ENCODE data around the gene SHD. TPM values are rescaled to one million over a fixed set of nuclear protein-coding genes. Genes with fewer than 3 reads are reported as not detected.
"Not testable (repeated sequence)": the region's sequence is repeated elsewhere in the genome, so short reads cannot be mapped to it uniquely, and the experiment has no call there.

Gene SHD
- total RNA-seq, 2 experiments from 2014 or later: not detected

GRCh38 chr19:4241824-4242430 is 37.1 kb upstream of the SHD start:
- H3K36me3 Mint-ChIP-seq (ENCODE audit: low read depth): no peaks in the 10 kb centered on the region
- no peak overlapping the region for H3K4me3 Mint-ChIP-seq
- no peak overlapping the region for H3K27ac Mint-ChIP-seq
- no peak for ATAC-seq
- CTCF ChIA-PET: interaction anchor here (1.2 to 1.4 kb wide), 3 partner anchors 10 to 25 kb away, joined by 4 to 7 read pairs (median 5); no protein-coding TSS in a partner anchor
- intact Hi-C loops (cut with DNase I, micrococcal nuclease): no loop called here
- no peaks in the 10 kb centered on the region for H3K27me3 Mint-ChIP-seq
- POLR2A ChIA-PET: interaction anchor here (0.6 kb wide), 2 partner anchors 10 to 22 kb away, joined by 3 read pairs; no protein-coding TSS in a partner anchor
- peaks cover 4% of the 10 kb centered on the region for H3K4me1 Mint-ChIP-seq
- H3K9me3 Mint-ChIP-seq (ENCODE audit: low read depth): peaks cover 4% of the 10 kb centered on the region
- DNase-seq: no peak

DNA sequence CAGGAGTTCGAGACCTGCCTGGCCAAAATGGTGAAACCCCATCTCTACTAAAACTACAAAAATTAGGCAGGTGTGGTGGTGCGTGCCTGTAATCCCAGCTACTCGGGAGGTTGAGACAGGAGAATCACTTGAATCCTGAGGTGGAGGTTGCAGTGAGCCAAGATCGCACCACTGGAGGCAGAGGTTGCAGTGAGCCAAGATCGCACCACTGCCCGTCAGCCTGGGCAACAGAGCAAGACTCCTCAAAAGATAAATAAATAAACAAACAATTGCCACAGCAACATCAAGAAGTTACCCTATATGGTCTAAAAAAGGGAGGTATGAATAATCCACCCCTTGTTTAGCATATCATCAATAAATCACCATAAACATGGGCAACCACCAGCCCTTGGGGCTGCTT is 33.1 kb upstream of the SHD start:
- POLR2A ChIA-PET: interaction anchor here (0.7 kb wide), 1 partner anchor 742 kb away, joined by 7 read pairs; no protein-coding TSS in a partner anchor
- CTCF ChIA-PET; DNase-seq; H3K27me3 Mint-ChIP-seq; ATAC-seq; H3K4me1 Mint-ChIP-seq; H3K9me3 Mint-ChIP-seq (ENCODE audit: low read depth): not testable (repeated sequence)
- peaks cover 20% of the 10 kb centered on the region for H3K36me3 Mint-ChIP-seq (ENCODE audit: low read depth)
- intact Hi-C loops (cut with DNase I, micrococcal nuclease): loop anchor here (2.0 to 5.0 kb wide), 6 partner anchors 17 to 1659 kb away; partner anchors contain the start of genes APBA3 (in 1 of the 2), EBI3 (in 1 of the 2), FZR1 (in 1 of the 2) and MFSD12 (in 1 of the 2)
- H3K4me3 Mint-ChIP-seq: peak overlapping the region; percentile 84
- H3K27ac Mint-ChIP-seq: peak overlapping the region; percentile 100

DNA sequence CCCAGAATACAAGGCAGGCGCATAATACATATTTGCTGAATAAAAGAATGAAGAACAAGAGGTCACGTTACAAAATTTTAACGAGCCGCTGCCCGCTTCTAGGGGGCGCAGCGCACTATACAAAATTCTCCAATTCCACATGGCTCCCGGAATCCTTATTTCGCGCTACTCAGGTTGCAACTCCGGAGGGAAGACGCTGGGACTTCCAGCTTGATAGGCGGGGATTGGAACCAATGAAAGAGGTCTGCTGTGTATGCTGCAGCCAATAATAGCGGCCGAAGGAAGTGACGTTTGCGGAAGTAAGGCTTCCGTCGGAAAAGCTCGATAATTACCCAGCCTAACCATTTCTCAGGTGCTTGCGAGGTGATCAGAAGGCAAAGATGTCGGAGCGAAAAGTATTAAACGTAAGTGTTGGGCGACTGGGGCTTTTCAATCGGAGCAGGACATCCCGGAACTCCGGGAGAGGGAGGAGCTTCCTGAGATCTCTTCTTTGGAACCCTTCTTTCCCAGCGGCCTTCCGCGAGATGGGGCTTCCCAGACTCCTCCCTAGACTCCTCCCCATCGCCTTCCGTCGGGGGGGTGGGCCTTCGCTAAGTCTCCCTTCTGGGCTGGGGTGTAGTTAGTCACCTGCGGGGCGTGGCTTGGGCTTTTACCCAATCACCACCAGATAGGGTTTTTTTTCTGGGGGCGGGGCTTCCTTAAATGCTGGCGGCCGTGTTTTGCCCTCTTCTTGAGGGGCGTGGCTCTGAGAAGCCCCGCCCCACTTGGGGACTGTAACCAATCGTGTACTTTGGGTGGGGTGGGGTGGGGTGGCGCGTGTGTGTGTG is 32.1 kb upstream of the SHD start, which contains the start of gene YJU2:
Gene YJU2, plus strand, starts transcription at position 314 of the 827 bp plus-strand sequence. Its CDS starts 67 bp downstream, at position 381.
- peak; percentile 100 for DNase-seq
- CTCF ChIA-PET: interaction anchor here (0.6 to 1.3 kb wide), 8 partner anchors 17 to 484 kb away, joined by 3 to 10 read pairs (median 4); partner anchors contain the start of genes EBI3, MRPL54 and SH3GL1
- Mint-ChIP-seq H3K27me3 (no peaks in the 10 kb centered on the region), H3K9me3 (ENCODE audit: low read depth) (peaks cover 1% of the 10 kb centered on the region), H3K4me3 (peak within 1 kb of the TSS; percentile 84), H3K27ac (peak within 1 kb of the TSS; percentile 100), H3K4me1 (peaks cover 9% of the 10 kb centered on the region), H3K36me3 (ENCODE audit: low read depth) (peaks cover 31% of the 10 kb centered on the region)
- peak; percentile 97 for ATAC-seq
- POLR2A ChIA-PET: interaction anchor here (0.6 to 1.2 kb wide), 6 partner anchors 17 to 621 kb away, joined by 3 to 8 read pairs (median 4); partner anchors contain the start of genes CHAF1A, HDGFL2, MPND and PLIN3
- intact Hi-C loops (cut with DNase I, micrococcal nuclease): loop anchor here (1.0 to 5.0 kb wide), 22 partner anchors 18 to 1658 kb away; partner anchors contain the start of genes CHAF1A (in 2 of the 2), EBI3 (in 2 of the 2), MPND (in 2 of the 2) and MRPL54 (in 2 of the 2)

GRCh38 chr19:4256563-4256962 is 22.5 kb upstream of the SHD start:
- Mint-ChIP-seq H3K4me1 (no peaks in the 10 kb centered on the region), H3K4me3 (no peak overlapping the region), H3K36me3 (ENCODE audit: low read depth) (peaks cover 58% of the 10 kb centered on the region), H3K27ac (no peak overlapping the region), H3K27me3 (no peaks in the 10 kb centered on the region), H3K9me3 (ENCODE audit: low read depth) (peaks cover 1% of the 10 kb centered on the region)
- ChIA-PET POLR2A (interaction anchor here (0.6 kb wide), 2 partner anchors 19 to 160 kb away, joined by 3 to 6 read pairs; no protein-coding TSS in a partner anchor), CTCF (interaction anchor here (0.6 to 3.1 kb wide), 7 partner anchors 8 to 114 kb away, joined by 3 to 11 read pairs (median 3); no protein-coding TSS in a partner anchor)
- DNase-seq (peak; percentile 37), ATAC-seq (no peak)
- intact Hi-C loops (cut with DNase I, micrococcal nuclease): no loop called here

- POLR2A ChIA-PET: no interaction called here
- Mint-ChIP-seq H3K4me3 (no peak overlapping the region), H3K4me1 (no peaks in the 10 kb centered on the region), H3K27me3 (no peaks in the 10 kb centered on the region), H3K9me3 (ENCODE audit: low read depth) (peaks cover 1% of the 10 kb centered on the region), H3K27ac (no peak overlapping the region), H3K36me3 (ENCODE audit: low read depth) (peaks cover 55% of the 10 kb centered on the region)
- CTCF ChIA-PET: interaction anchor here (0.8 to 3.1 kb wide), 5 partner anchors 9 to 97 kb away, joined by 3 to 11 read pairs (median 3); no protein-coding TSS in a partner anchor
- intact Hi-C loops (cut with DNase I, micrococcal nuclease): no loop called here
- DNase-seq (no peak), ATAC-seq (no peak)
These were observed 22.0 kb upstream of the SHD start for GRCh38 chr19:4257025-4257424.

GRCh38 chr19:4258181-4258580 is 20.9 kb upstream of the SHD start:
- no peaks in the 10 kb centered on the region for H3K4me1 Mint-ChIP-seq
- H3K27ac Mint-ChIP-seq: no peak overlapping the region
- intact Hi-C loops (cut with DNase I, micrococcal nuclease): no loop called here
- CTCF ChIA-PET: no interaction called here
- no peak for DNase-seq
- no peak for ATAC-seq
- POLR2A ChIA-PET: interaction anchor here (0.6 kb wide), 1 partner anchor 74 kb away, joined by 3 read pairs; no protein-coding TSS in a partner anchor
- H3K4me3 Mint-ChIP-seq: no peak overlapping the region
- H3K9me3 Mint-ChIP-seq (ENCODE audit: low read depth): peaks cover 1% of the 10 kb centered on the region
- H3K36me3 Mint-ChIP-seq (ENCODE audit: low read depth): peaks cover 47% of the 10 kb centered on the region
- H3K27me3 Mint-ChIP-seq: no peaks in the 10 kb centered on the region

- no peak overlapping the region for H3K27ac Mint-ChIP-seq
These were observed 18.4 kb upstream of the SHD start for GRCh38 chr19:4260613-4261191.

DNA sequence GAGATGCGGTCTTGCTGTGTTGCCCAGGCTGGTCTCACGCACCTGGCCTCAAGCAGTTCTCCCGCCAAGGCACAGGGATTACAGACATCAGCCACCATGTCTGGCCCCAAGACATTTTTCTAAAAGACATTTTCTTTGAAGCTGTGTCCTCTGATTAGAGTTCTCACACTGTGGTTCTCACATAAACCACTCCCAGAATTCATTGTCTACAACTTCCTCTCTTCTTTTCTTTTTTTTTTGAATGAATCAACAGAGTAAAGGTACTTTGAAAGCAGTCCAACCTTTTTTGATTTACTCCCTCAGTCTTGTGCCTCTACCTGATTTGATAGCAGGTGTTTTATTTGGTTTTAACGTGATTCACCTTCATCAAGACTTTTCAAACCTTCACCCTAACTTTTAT is 14.3 kb upstream of the SHD start:
- no peak for ATAC-seq
- H3K4me3 Mint-ChIP-seq: no peak overlapping the region
- H3K36me3 Mint-ChIP-seq (ENCODE audit: low read depth): peaks cover 49% of the 10 kb centered on the region

More at GRCh38 chr19:4260613-4261191, 18.4 kb upstream of the SHD start:
- ATAC-seq (no peak), DNase-seq (no peak)
- Mint-ChIP-seq H3K4me1 (peaks cover 10% of the 10 kb centered on the region), H3K4me3 (no peak overlapping the region), H3K9me3 (ENCODE audit: low read depth) (peaks cover 1% of the 10 kb centered on the region), H3K27me3 (no peaks in the 10 kb centered on the region), H3K36me3 (ENCODE audit: low read depth) (peaks cover 47% of the 10 kb centered on the region)
- CTCF ChIA-PET: interaction anchor here (0.8 kb wide), 1 partner anchor 92 kb away, joined by 5 read pairs; no protein-coding TSS in a partner anchor
- POLR2A ChIA-PET: no interaction called here
- intact Hi-C loops (cut with DNase I, micrococcal nuclease): no loop called here

GRCh38 chr19:4266253-4267000 is 12.6 kb upstream of the SHD start:
- Mint-ChIP-seq H3K4me1 (peaks cover 14% of the 10 kb centered on the region), H3K27ac (no peak overlapping the region), H3K9me3 (ENCODE audit: low read depth) (no peaks in the 10 kb centered on the region), H3K36me3 (ENCODE audit: low read depth) (peaks cover 44% of the 10 kb centered on the region), H3K27me3 (no peaks in the 10 kb centered on the region), H3K4me3 (no peak overlapping the region)
- POLR2A ChIA-PET: interaction anchor here (0.5 to 1.5 kb wide), 6 partner anchors 32 to 134 kb away, joined by 3 to 13 read pairs (median 5); partner anchors contain the start of genes MPND and SH3GL1
- no peak for DNase-seq
- CTCF ChIA-PET: interaction anchor here (0.6 to 4.4 kb wide), 25 partner anchors 10 to 259 kb away, joined by 3 to 52 read pairs (median 4); partner anchors contain the start of genes CHAF1A, HDGFL2, MPND and YJU2
- ATAC-seq: no peak
- intact Hi-C loops (cut with DNase I, micrococcal nuclease): loop anchor here in 1 of 2 experiments (5.0 kb wide), 1 partner anchor 36 kb away; the partner anchor contains the start of genes FSD1 and TMIGD2

More for the DNA sequence above, 14.3 kb upstream of the SHD start:
- ChIA-PET CTCF (interaction anchor here (0.6 to 3.6 kb wide), 3 partner anchors 9 to 119 kb away, joined by 3 to 11 read pairs (median 4); no protein-coding TSS in a partner anchor), POLR2A (interaction anchor here (0.7 kb wide), 2 partner anchors 143 to 144 kb away, joined by 3 to 10 read pairs; no protein-coding TSS in a partner anchor)
- H3K27ac Mint-ChIP-seq: peak overlapping the region; percentile 72
- no peaks in the 10 kb centered on the region for H3K27me3 Mint-ChIP-seq
- DNase-seq: no peak
- H3K9me3 Mint-ChIP-seq (ENCODE audit: low read depth): no peaks in the 10 kb centered on the region
- intact Hi-C loops (cut with DNase I, micrococcal nuclease): loop anchor here in 1 of 2 experiments (5.0 kb wide), 1 partner anchor 37 kb away; the partner anchor contains the start of genes FSD1 and TMIGD2
- peaks cover 14% of the 10 kb centered on the region for H3K4me1 Mint-ChIP-seq

All from activated CD4-positive, alpha-beta T cell treated with anti-CD3 and anti-CD28 coated beads for 36 hours (primary cell).